OCI-LY7 (cell line): Measurements from ENCODE around the gene FMR1NB. TPM values are rescaled to one million over a fixed set of nuclear protein-coding genes. Genes with fewer than 3 reads are reported as not detected.

Source experiments
- BruUV-seq: library from RNA; stranded (reverse); fragments of 400-500 nt; replicated peaks from 2 replicates; lab custom pipeline; 2021; lab: Mats Ljungman, UMichigan
- CTCF ChIA-PET: fragments of 300-600 bp; sonication (Branson Sonifier 250); formaldehyde crosslinking; loops from one replicate; lab custom pipeline; 2022; ENCODE audit warnings: antibody characterized with exemption; ENCODE audit not compliant: unreplicated experiment; lab: Charles Lee
- POLR2A ChIA-PET: fragments of 300-600 bp; sonication (Branson Sonifier 250); formaldehyde crosslinking; loops from one replicate; lab custom pipeline; 2022; ENCODE audit warnings: antibody characterized with exemption; lab: Charles Lee
- DNase-seq: peaks from one replicate; pipeline ENCODE4 v3.0.0-alpha.2; 2015; ENCODE audit warnings: low spot score
- H2AFZ ChIP-seq: fragments of 200-600 bp; sonication (generic), shearing (Covaris generic); 2 replicates; pipeline ENCODE4 v1.6.1; 2014; ENCODE audit warnings: mild to moderate bottlenecking, antibody characterized with exemption, low read length, moderate library complexity
- H3K27ac ChIP-seq: fragments of 200-600 bp; sonication (generic); 2 replicates; pipeline ENCODE4 v1.5.1; 2014; ENCODE audit warnings: mixed run types, low read depth, mild to moderate bottlenecking, moderate library complexity, low read length, inconsistent platforms; ENCODE audit not compliant: poor library complexity, severe bottlenecking
- H3K36me3 ChIP-seq: fragments of 200-600 bp; sonication (generic); 2 replicates; pipeline ENCODE4 v1.6.1; 2014; ENCODE audit warnings: mild to moderate bottlenecking, antibody characterized with exemption, low read length, moderate library complexity, mixed read lengths; ENCODE audit not compliant: insufficient read depth
- H3K4me1 ChIP-seq: fragments of 200-600 bp; sonication (generic); 2 replicates; pipeline ENCODE4 v1.5.1; 2014; ENCODE audit warnings: mild to moderate bottlenecking, low read length; ENCODE audit not compliant: insufficient read depth, poor library complexity, severe bottlenecking
- H3K4me2 ChIP-seq: fragments of 200-600 bp; sonication (generic); 2 replicates; pipeline ENCODE4 v1.6.1; 2014; ENCODE audit warnings: mild to moderate bottlenecking, low read length
- H3K4me3 ChIP-seq: fragments of 200-600 bp; sonication (generic); 2 replicates; pipeline ENCODE4 v1.5.1; 2014; ENCODE audit warnings: mild to moderate bottlenecking, low read depth, low read length; ENCODE audit not compliant: poor library complexity, severe bottlenecking
- H3K79me2 ChIP-seq: fragments of 200-600 bp; sonication (generic); 2 replicates; pipeline ENCODE4 v1.6.1; 2016; ENCODE audit warnings: low read depth, mild to moderate bottlenecking, low read length, moderate library complexity, mixed read lengths; ENCODE audit not compliant: insufficient read depth
- H3K9me2 ChIP-seq: fragments of 200-600 bp; sonication (generic); 2 replicates; pipeline ENCODE4 v1.6.1; 2016; ENCODE audit warnings: mild to moderate bottlenecking, low read length, mixed read lengths; ENCODE audit not compliant: insufficient read depth
- H3K9me3 ChIP-seq: fragments of 200-600 bp; sonication (generic); 2 replicates; pipeline ENCODE4 v1.6.1; 2014; ENCODE audit warnings: mild to moderate bottlenecking, mixed run types, low read length, mixed read lengths
- H4K20me1 ChIP-seq: fragments of 200-600 bp; sonication (generic); 2 replicates; pipeline ENCODE4 v1.6.1; 2014; ENCODE audit warnings: mild to moderate bottlenecking, antibody characterized with exemption, low read length, moderate library complexity, mixed read lengths; ENCODE audit not compliant: insufficient read depth
- CTCF ChIP-seq: fragments of 200-600 bp; sonication (generic); conservative IDR thresholded peaks from 2 replicates; pipeline ENCODE4 v1.5.1; 2014; ENCODE audit warnings: mild to moderate bottlenecking, antibody characterized with exemption, low read length, moderate library complexity, mixed read lengths
- EZH2phosphoT487 ChIP-seq: fragments of 200-600 bp; sonication (generic); IDR thresholded peaks from 2 replicates; pipeline ENCODE4 v1.6.1; 2018; ENCODE audit warnings: low read depth, borderline replicate concordance, mild to moderate bottlenecking, mixed run types, antibody characterized with exemption, low read length, moderate library complexity, mixed read lengths
- intact Hi-C: fragments of 100-400 bp; cut with micrococcal nuclease; formaldehyde crosslinking; loops from one replicate; pipeline ENCODE4 v1.10.0; 2022; ENCODE audit not compliant: unreplicated experiment
- total RNA-seq, 2 experiments: library from RNA; depleted of rRNA in 1 of 2; stranded (reverse); fragments of >200 nt in 1 of 2; shearing (Covaris generic) in 1 of 2; gene quantifications; 2 replicates each; pipeline ENCODE4 v1.2.3, GENCODE V29; 2014 to 2022

The FMR1NB gene
- total RNA-seq, 2 experiments from 2014 or later = not detected

- BruUV-seq = no TSS peak
- ChIA-PET CTCF (no interaction called here), POLR2A (no interaction called here)
- Histone ChIP-seq H3K9me3 (no peaks in the 10 kb centered on the region), H3K4me1 (no peaks in the 10 kb centered on the region), H3K9me2 (no peaks in the 10 kb centered on the region), H2AFZ (no peak overlapping the region), H3K79me2 (no peaks in the 10 kb centered on the region), H3K27ac (no peak overlapping the region), H3K4me2 (no peak overlapping the region), H4K20me1 (no peaks in the 10 kb centered on the region), H3K4me3 (no peak overlapping the region), H3K36me3 (peaks cover 40% of the 10 kb centered on the region)
- intact Hi-C loops = no loop called here
- no peak for DNase-seq
- TF ChIP-seq EZH2phosphoT487 (no peak), CTCF (no peak)
These were observed 30.8 kb upstream of the FMR1NB start for GRCh38 chrX:147950352-147950751.

- Histone ChIP-seq H3K9me3 (no peaks in the 10 kb centered on the region), H3K27ac (no peak overlapping the region), H2AFZ (no peak overlapping the region), H3K79me2 (no peaks in the 10 kb centered on the region), H3K4me2 (no peak overlapping the region), H3K4me1 (no peaks in the 10 kb centered on the region), H3K9me2 (no peaks in the 10 kb centered on the region), H4K20me1 (no peaks in the 10 kb centered on the region), H3K36me3 (peaks cover 13% of the 10 kb centered on the region), H3K4me3 (no peak overlapping the region)
- intact Hi-C loops = no loop called here
- DNase-seq = no peak
- no TSS peak for BruUV-seq
- TF ChIP-seq EZH2phosphoT487 = no peak
- TF ChIP-seq CTCF = no peak
- CTCF ChIA-PET = no interaction called here
- POLR2A ChIA-PET = no interaction called here
These were observed 27.2 kb upstream of the FMR1NB start for GRCh38 chrX:147953976-147954375.

GRCh38 chrX:147957291-147957690 lies 23.8 kb upstream of the FMR1NB start:
- Histone ChIP-seq H3K4me1 (no peaks in the 10 kb centered on the region), H3K9me3 (no peaks in the 10 kb centered on the region), H3K36me3 (no peaks in the 10 kb centered on the region), H2AFZ (no peak overlapping the region), H3K4me3 (no peak overlapping the region), H4K20me1 (no peaks in the 10 kb centered on the region), H3K4me2 (no peak overlapping the region), H3K27ac (no peak overlapping the region), H3K9me2 (no peaks in the 10 kb centered on the region), H3K79me2 (no peaks in the 10 kb centered on the region)
- ChIA-PET CTCF (no interaction called here), POLR2A (no interaction called here)
- TF ChIP-seq CTCF (no peak), EZH2phosphoT487 (no peak)
- intact Hi-C loops = no loop called here
- no TSS peak for BruUV-seq
- DNase-seq = no peak
